Panc1 (cell line): ENCODE results near the gene NR6A1.

Experiments
- CTCF ChIP-seq: fragments of 450-650 bp; IDR thresholded peaks from 2 replicates; pipeline ENCODE4 v1.5.1; 2017; ENCODE audit warnings: mild to moderate bottlenecking
- POLR2AphosphoS5 ChIP-seq: IDR thresholded peaks from 2 replicates; pipeline ENCODE4 v1.6.1; 2012; ENCODE audit warnings: mild to moderate bottlenecking, low read depth, low read length, moderate library complexity
- REST ChIP-seq, 2 experiments: IDR thresholded peaks; 2 replicates each; pipeline ENCODE4 v1.6.1; 2011 to 2012; ENCODE audit warnings: low read depth in 2 of 2, control low read depth in 1 of 2, low read length in 1 of 2, mild to moderate bottlenecking in 1 of 2, moderate library complexity in 1 of 2; ENCODE audit not compliant: insufficient read depth in 1 of 2
- TCF7L2 ChIP-seq: IDR thresholded peaks from 2 replicates; pipeline ENCODE4 v1.6.1; 2011; ENCODE audit warnings: mild to moderate bottlenecking, low read depth, low read length, inconsistent platforms

- TF ChIP-seq CTCF (peak; percentile 74; the same call in 1 of the 2 replicates), POLR2AphosphoS5 (no peak), TCF7L2 (no peak), REST (IDR thresholded peaks at IDR 0.05; ENCODE audit: insufficient read depth in 1 of 2, low read depth in 2 of 2, low read length in 1 of 2) (no peak)
These were observed 6.0 kb upstream of the NR6A1 start, which contains the start of gene OLFML2A for GRCh38 chr9:124776954-124777648.
